HepG2 (cell line): ENCODE data around the gene ZNF740. TPM values are rescaled to one million over a fixed set of nuclear protein-coding genes. Genes with fewer than 3 reads are reported as not detected.

Experiments used
- ATAC-seq: fragments of 200-7000 bp; cut with Tn5 transposase; 3 replicates; pipeline ENCODE4 v1.9.1; 2020; ENCODE audit warnings: mild to moderate bottlenecking, moderate library complexity
- BruUV-seq: library from RNA; stranded (reverse); fragments of 400-500 nt; replicated peaks from 2 replicates; lab custom pipeline; 2021; lab: Mats Ljungman, UMichigan
- CTCF ChIA-PET: fragments of 300-600 bp; formaldehyde crosslinking; extraction: SDS; loops from one replicate; lab custom pipeline; 2021; ENCODE audit warnings: low total read pairs, inconsistent platforms, low intra/inter-chr PET ratio; lab: Yijun Ruan, JAX
- POLR2A ChIA-PET: fragments of 350-600 bp; sonication (Branson Sonifier 250); formaldehyde crosslinking; loops from one replicate; lab custom pipeline; 2020; ENCODE audit warnings: antibody characterized with exemption, inconsistent platforms; lab: Yijun Ruan, JAX
- DNase-seq: peaks from one replicate; pipeline ENCODE4 v3.0.0-alpha.2; 2015; ENCODE audit warnings: low spot score
- FAIRE-seq: peaks from 3 replicates; lab custom pipeline; 2011; peaks lifted over from hg19 to GRCh38; lab: Jason Lieb, UNC
- H2AFZ ChIP-seq: one replicate; pipeline ENCODE4 v1.6.1; 2011; ENCODE audit warnings: low read length, inconsistent platforms
- H3K27ac ChIP-seq: fragments of 300-600 bp; 3 replicates; pipeline ENCODE4 v1.8.0; 2011; ENCODE audit warnings: mixed run types, mild to moderate bottlenecking, mixed read lengths, low read length, inconsistent platforms; ENCODE audit not compliant: insufficient read depth; ENCODE audit errors: extremely low read length
- H3K27me3 ChIP-seq, 2 experiments: fragments of 200-600 bp in 1 of 2; 2 replicates in 1 of 2; 3 replicates in 1 of 2; pipeline versions ENCODE4 v1.6.0 to v1.8.0; 2011; ENCODE audit warnings: low read length in 2 of 2, mild to moderate bottlenecking in 2 of 2, moderate library complexity in 2 of 2, inconsistent platforms in 1 of 2; ENCODE audit not compliant: insufficient read depth in 2 of 2, control insufficient read depth in 1 of 2
- H3K36me3 ChIP-seq, 2 experiments: fragments of 200-600 bp in 1 of 2; replicated peaks in 1 of 2; 2 replicates in 1 of 2; 3 replicates in 1 of 2; pipeline versions ENCODE4 v1.5.1 to v1.8.0; 2011; ENCODE audit warnings: low read length in 2 of 2, inconsistent platforms in 1 of 2; ENCODE audit not compliant: insufficient read depth in 2 of 2, control insufficient read depth in 1 of 2
- H3K4me1 ChIP-seq: 2 replicates; pipeline ENCODE4 v1.5.1; 2012; ENCODE audit warnings: low read length, inconsistent platforms; ENCODE audit not compliant: insufficient read depth
- H3K4me2 ChIP-seq: 2 replicates; pipeline ENCODE4 v1.6.0; 2011; ENCODE audit warnings: low read depth, low read length, inconsistent platforms
- H3K4me3 ChIP-seq, 3 experiments: fragments of 200-600 bp in 1 of 3; sonication (generic), shearing (Covaris generic) in 1 of 3; replicated peaks in 1 of 3; 2 replicates each; pipeline ENCODE4 v1.5.1; 2011 to 2016; ENCODE audit warnings: low read length in 3 of 3, inconsistent platforms in 2 of 3, low read depth in 2 of 3, mild to moderate bottlenecking in 2 of 3, control low read depth in 1 of 3, mixed read lengths in 1 of 3; ENCODE audit not compliant: insufficient read depth in 1 of 3
- H3K79me2 ChIP-seq: one replicate; pipeline ENCODE4 v1.6.1; 2011; ENCODE audit warnings: low read length, inconsistent platforms; ENCODE audit not compliant: insufficient read depth
- H3K9ac ChIP-seq: 2 replicates; pipeline ENCODE4 v1.6.0; 2011; ENCODE audit warnings: mild to moderate bottlenecking, low read depth, low read length, inconsistent platforms; ENCODE audit not compliant: insufficient read depth
- H3K9me3 ChIP-seq: 2 replicates; pipeline ENCODE4 v1.5.1; 2012; ENCODE audit warnings: mild to moderate bottlenecking, low read length
- H4K20me1 ChIP-seq: 2 replicates; pipeline ENCODE4 v1.6.0; 2011; ENCODE audit warnings: inconsistent platforms, mild to moderate bottlenecking, low read length, moderate library complexity; ENCODE audit not compliant: insufficient read depth
- FIP1L1 ChIP-seq: fragments of 200-400 bp; formaldehyde crosslinking; IDR thresholded peaks from 2 replicates; pipeline ENCODE4 v1.6.1; 2018; ENCODE audit warnings: low read depth, mild to moderate bottlenecking, low read length, moderate library complexity, borderline replicate concordance; ENCODE audit not compliant: insufficient read depth
- HNF4A ChIP-seq: sonication (generic); formaldehyde crosslinking; IDR thresholded peaks from 2 replicates; pipeline ENCODE4 v1.4.0; 2020; ENCODE audit warnings: missing genetic modification reagents
- JUN ChIP-seq: sonication (generic); formaldehyde crosslinking; IDR thresholded peaks from 2 replicates; pipeline ENCODE4 v1.4.0; 2020; ENCODE audit warnings: mild to moderate bottlenecking, missing genetic modification reagents
- KDM6A ChIP-seq: IDR thresholded peaks from 2 replicates; pipeline ENCODE4 v1.6.1; 2016; ENCODE audit warnings: low read depth
- LRRFIP1 ChIP-seq: sonication (generic); formaldehyde crosslinking; conservative IDR thresholded peaks from 2 replicates; pipeline ENCODE4 v1.4.0; 2020; ENCODE audit warnings: missing genetic modification reagents
- PHB2 ChIP-seq: fragments of 450-650 bp; IDR thresholded peaks from 2 replicates; pipeline ENCODE4 v1.6.1; 2018; ENCODE audit not compliant: partially characterized antibody
- POLR2A ChIP-seq, 2 experiments: IDR thresholded peaks; 2 replicates each; pipeline ENCODE4 v1.6.1; 2011; ENCODE audit warnings: low read depth in 2 of 2, low read length in 2 of 2, mild to moderate bottlenecking in 1 of 2, moderate library complexity in 1 of 2; ENCODE audit not compliant: insufficient read depth in 1 of 2
- RAD21 ChIP-seq: fragments of 450-650 bp; formaldehyde crosslinking; IDR thresholded peaks from 2 replicates; pipeline ENCODE4 v1.5.0; 2020; ENCODE audit warnings: mild to moderate bottlenecking
- RBM22 ChIP-seq: fragments of 200-400 bp; formaldehyde crosslinking; optimal IDR thresholded peaks from 2 replicates; pipeline ENCODE3; 2017; ENCODE audit warnings: mild to moderate bottlenecking, low read length, moderate library complexity
- RELA ChIP-seq: sonication (generic); formaldehyde crosslinking; IDR thresholded peaks from 2 replicates; pipeline ENCODE4 v1.4.0; 2020; ENCODE audit warnings: missing genetic modification reagents
- SRSF4 ChIP-seq: fragments of 200-400 bp; formaldehyde crosslinking; IDR thresholded peaks from one replicate; pipeline ENCODE4 v1.6.1; 2018; ENCODE audit warnings: mild to moderate bottlenecking, low read depth, low read length, moderate library complexity; ENCODE audit not compliant: poor library complexity, severe bottlenecking
- SRSF9 ChIP-seq: fragments of 200-400 bp; formaldehyde crosslinking; IDR thresholded peaks from 2 replicates; pipeline ENCODE4 v1.6.1; 2018; ENCODE audit warnings: borderline replicate concordance, mild to moderate bottlenecking, low read depth, low read length; ENCODE audit not compliant: insufficient read depth, poor library complexity, severe bottlenecking
- SRY ChIP-seq: sonication (generic); formaldehyde crosslinking; IDR thresholded peaks from 2 replicates; pipeline ENCODE4 v1.8.0; 2022; ENCODE audit warnings: mild to moderate bottlenecking, missing genetic modification reagents
- TAF15 ChIP-seq: fragments of 200-400 bp; formaldehyde crosslinking; IDR thresholded peaks from one replicate; pipeline ENCODE4 v1.6.1; 2018; ENCODE audit warnings: mild to moderate bottlenecking, low read depth, low read length; ENCODE audit not compliant: poor library complexity, severe bottlenecking
- TBX2 ChIP-seq: sonication (generic); formaldehyde crosslinking; IDR thresholded peaks from 2 replicates; pipeline ENCODE4 v1.5.0; 2020; ENCODE audit warnings: missing genetic modification reagents, mild to moderate bottlenecking, borderline replicate concordance
- ZFX ChIP-seq: sonication (generic); formaldehyde crosslinking; IDR thresholded peaks from 2 replicates; pipeline ENCODE4 v1.4.0; 2020; ENCODE audit warnings: mild to moderate bottlenecking, low read depth, missing genetic modification reagents, moderate library complexity
- ZNF10 ChIP-seq: sonication (generic); formaldehyde crosslinking; IDR thresholded peaks from 2 replicates; pipeline ENCODE4 v1.4.0; 2020; ENCODE audit warnings: mild to moderate bottlenecking, low read depth, missing genetic modification reagents, borderline replicate concordance
- ZNF556 ChIP-seq: sonication (generic); formaldehyde crosslinking; IDR thresholded peaks from 2 replicates; pipeline ENCODE4 v1.4.0; 2020; ENCODE audit warnings: mild to moderate bottlenecking, missing genetic modification reagents, borderline replicate concordance
- WGBS: methylation state at CpG from one replicate; pipeline ENCODE4 v1.1.6; 2017; ENCODE audit warnings: low lambda C conversion rate; 5-methylcytosine and 5-hydroxymethylcytosine counted together
- in situ Hi-C: cut with HindIII; loops from 2 replicates; pipeline ENCODE4 v1.10.0; 2017; ENCODE audit warnings: low pct_unique_long_range_greater_than_20kb; ENCODE audit not compliant: extremely low pct_ligation_motif_present
- intact Hi-C: fragments of 100-400 bp; cut with micrococcal nuclease; formaldehyde crosslinking; loops from one replicate; pipeline ENCODE4 v1.10.0; 2022; ENCODE audit not compliant: unreplicated experiment
- polyA plus RNA-seq, 8 experiments: library from polyadenylated mRNA; depleted of rRNA in 3 of 8; stranded (reverse) in 7 of 8; unstranded in 1 of 8; fragments of >200 nt; fragmentation: Illumina TruSeq in 4 of 8; extraction: Trizol in 4 of 8; gene quantifications; 2 replicates each; pipeline versions ENCODE4 v1.2.1 to v1.2.3, GENCODE V29; 2011 to 2016; ENCODE audit warnings: low read depth in 4 of 8, missing spikeins in 1 of 8, mixed read lengths in 1 of 8; ENCODE audit not compliant: insufficient read depth in 1 of 8
- total RNA-seq, 5 experiments: library from RNA; depleted of rRNA; stranded (reverse); fragments of >200 nt; fragmentation: Illumina TruSeq; extraction: Trizol; gene quantifications; 2 replicates each; pipeline ENCODE4 v1.2.3, GENCODE V29; 2016; ENCODE audit warnings: low read depth in 1 of 5
- TF ChIP-seq, protein P1 (sequence below): sonication (generic); formaldehyde crosslinking; IDR thresholded peaks from 2 replicates; pipeline ENCODE4 v1.5.0; 2020; ENCODE audit warnings: missing genetic modification reagents

ZNF740 gene
- total and polyA plus RNA-seq, 2 of the 13 experiments (the other 11 are each of a cell fraction or from before 2014, with no cell fraction given): 16.9 to 19.0 TPM

DNA sequence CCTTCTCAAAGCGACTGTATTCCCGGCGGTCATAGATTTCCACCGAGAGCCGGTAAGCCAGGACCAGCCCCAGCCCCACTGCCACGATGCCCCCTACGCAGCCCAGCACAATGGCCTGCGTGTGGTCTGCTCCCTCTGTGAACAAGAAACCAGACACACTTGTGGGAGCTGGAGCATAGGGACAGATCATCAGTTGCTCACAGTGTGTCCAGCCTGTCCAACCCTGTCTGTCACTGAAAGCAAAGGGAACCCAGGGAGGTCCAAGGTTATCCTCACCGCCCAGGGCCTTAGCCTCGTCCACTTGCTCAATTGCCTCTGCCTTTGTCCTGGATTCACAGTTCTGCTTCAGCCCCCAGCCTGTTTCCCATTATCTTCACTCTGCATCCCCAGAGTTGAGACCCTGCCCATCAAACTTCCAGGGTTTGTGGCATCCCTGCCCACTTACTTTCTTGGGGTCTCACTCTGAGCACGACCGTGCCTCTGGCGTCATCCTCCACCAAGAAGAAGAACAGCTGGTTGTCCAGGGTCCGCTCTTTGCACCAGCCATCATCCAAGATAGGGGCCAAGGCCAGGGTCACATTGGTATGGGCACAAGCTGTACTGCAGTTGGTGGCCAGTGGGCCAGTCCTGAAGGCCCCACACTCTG lies 11.5 kb downstream of the ZNF740 start:
- H3K27ac ChIP-seq: no peak overlapping the region
- intact Hi-C loops: loop anchor here (2.0 kb wide), 1 partner anchor 17 kb away; no protein-coding TSS in a partner anchor
- 95% methylated on average over 6 of the region's 14 CpGs for WGBS
- in situ Hi-C loops: loop anchor here (5.0 kb wide), 2 partner anchors 35 to 130 kb away; no protein-coding TSS in a partner anchor
- POLR2A ChIA-PET: interaction anchor here (1.2 to 2.6 kb wide), 2 partner anchors 11 to 126 kb away, joined by 4 to 10 read pairs; partner anchors contain the start of genes CSAD and ZNF740
- H3K27me3 ChIP-seq: no peaks in the 10 kb centered on the region
- H2AFZ ChIP-seq: no peak overlapping the region
- no peak for DNase-seq
- no TSS peak for BruUV-seq
- no peak for FAIRE-seq
- CTCF ChIA-PET: no interaction called here
- H3K9ac ChIP-seq: no peak overlapping the region
- H3K4me3 ChIP-seq: no peak overlapping the region
- H3K4me2 ChIP-seq: no peak overlapping the region
- H3K79me2 ChIP-seq: no peaks in the 10 kb centered on the region
- H3K4me1 ChIP-seq: peaks cover 33% of the 10 kb centered on the region
- H3K36me3 ChIP-seq: peaks cover 12 to 20% of the 10 kb centered on the region in 2 experiments
- no peak for ATAC-seq
- H4K20me1 ChIP-seq: peaks cover 3% of the 10 kb centered on the region; the same call in 1 of the 2 replicates
- H3K9me3 ChIP-seq: no peaks in the 10 kb centered on the region
- TF ChIP-seq SRSF9 (no peak), TAF15 (no peak), ZNF556 (CRISPR knock-in tag) (no peak), TBX2 (no peak), SRY (no peak), ZNF10 (CRISPR knock-in tag) (no peak), HNF4A (CRISPR knock-in tag) (no peak), RAD21 (CRISPR knock-in tag) (no peak), RBM22 (peak; percentile 16), KDM6A (CRISPR knock-in tag) (no peak), POLR2A (IDR thresholded peaks at IDR 0.05; ENCODE audit: insufficient read depth in 1 of 2, low read depth in 2 of 2, low read length in 2 of 2) (0 out of 4 replicates have a peak, but pooled peaks of 1 of the 2 experiments have one; percentile 8), SRSF4 (no peak), PHB2 (no peak), LRRFIP1 (CRISPR knock-in tag) (no peak), RELA (CRISPR knock-in tag) (no peak), JUN (no peak), FIP1L1 (no peak), ZFX (CRISPR knock-in tag) (0 out of 2 replicates have a peak, but pooled peaks have one; percentile 11)
- TF ChIP-seq, protein P1, sequence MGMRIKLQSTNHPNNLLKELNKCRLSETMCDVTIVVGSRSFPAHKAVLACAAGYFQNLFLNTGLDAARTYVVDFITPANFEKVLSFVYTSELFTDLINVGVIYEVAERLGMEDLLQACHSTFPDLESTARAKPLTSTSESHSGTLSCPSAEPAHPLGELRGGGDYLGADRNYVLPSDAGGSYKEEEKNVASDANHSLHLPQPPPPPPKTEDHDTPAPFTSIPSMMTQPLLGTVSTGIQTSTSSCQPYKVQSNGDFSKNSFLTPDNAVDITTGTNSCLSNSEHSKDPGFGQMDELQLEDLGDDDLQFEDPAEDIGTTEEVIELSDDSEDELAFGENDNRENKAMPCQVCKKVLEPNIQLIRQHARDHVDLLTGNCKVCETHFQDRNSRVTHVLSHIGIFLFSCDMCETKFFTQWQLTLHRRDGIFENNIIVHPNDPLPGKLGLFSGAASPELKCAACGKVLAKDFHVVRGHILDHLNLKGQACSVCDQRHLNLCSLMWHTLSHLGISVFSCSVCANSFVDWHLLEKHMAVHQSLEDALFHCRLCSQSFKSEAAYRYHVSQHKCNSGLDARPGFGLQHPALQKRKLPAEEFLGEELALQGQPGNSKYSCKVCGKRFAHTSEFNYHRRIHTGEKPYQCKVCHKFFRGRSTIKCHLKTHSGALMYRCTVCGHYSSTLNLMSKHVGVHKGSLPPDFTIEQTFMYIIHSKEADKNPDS (CRISPR knock-in tag): no peak
